Testis (tissue), 3 donors: ENCODE measurements around the gene DHRS2. TPM values are rescaled to one million over a fixed set of nuclear protein-coding genes. Genes with fewer than 3 reads are reported as not detected.

Experiments
- DNase-seq: peaks from one replicate; pipeline ENCODE4 v3.0.0-alpha.2; 2019
- H3K27ac ChIP-seq, 2 donors: fragments of 200-600 bp; sonication (generic); one replicate each; pipeline ENCODE4 v1.5.1; 2019
- H3K27me3 ChIP-seq: fragments of 200-600 bp; sonication (generic); one replicate; pipeline ENCODE4 v1.5.1; 2019
- H3K36me3 ChIP-seq: fragments of 200-600 bp; sonication (generic); one replicate; pipeline ENCODE4 v1.5.1; 2017; ENCODE audit warnings: low read depth; ENCODE audit errors: missing control alignments
- H3K4me1 ChIP-seq: fragments of 200-600 bp; sonication (generic); one replicate; pipeline ENCODE4 v1.5.1; 2019
- H3K4me3 ChIP-seq, 2 donors: fragments of 200-600 bp; sonication (generic); one replicate each; pipeline ENCODE4 v1.5.1; 2017 to 2019
- H3K9me3 ChIP-seq: fragments of 200-600 bp; sonication (generic); one replicate; pipeline ENCODE4 v1.5.1; 2017
- CTCF ChIP-seq, 3 experiments: fragments of 450-650 bp in 2 of 3; fragments of 200-600 bp in 1 of 3; sonication (generic) in 1 of 3; IDR thresholded peaks; one replicate each; pipeline ENCODE4 v1.5.1; 2016 to 2019; ENCODE audit warnings: antibody characterized with exemption in 3 of 3, mild to moderate bottlenecking in 2 of 3, moderate library complexity in 1 of 3
- POLR2A ChIP-seq: fragments of 450-650 bp; IDR thresholded peaks from one replicate; pipeline ENCODE4 v1.6.1; 2017; ENCODE audit warnings: antibody characterized with exemption, mild to moderate bottlenecking, moderate library complexity
- WGBS, 2 donors: methylation state at CpG; one replicate each; pipeline ENCODE4 v1.1.5; 2018; 5-methylcytosine and 5-hydroxymethylcytosine counted together
- intact Hi-C: fragments of 100-400 bp; cut with DNase I; formaldehyde crosslinking; loops from one replicate; pipeline ENCODE4 v1.15.1; 2023; ENCODE audit warnings: low total_unique reads
- polyA plus RNA-seq: library from polyadenylated mRNA; stranded (reverse); fragments of 350-450 nt; fragmentation: Illumina TruSeq; extraction: RNeasy Lipid Tissue Mini Kit (QIAGEN cat#74804); gene quantifications from one replicate; pipeline ENCODE4 v1.2.3, GENCODE V29; 2014; ENCODE audit warnings: low read depth, low replicate concordance; ENCODE audit not compliant: insufficient read depth
- total RNA-seq, 2 donors: library from RNA; depleted of rRNA; stranded (reverse); fragments of >200 nt; gene quantifications; one replicate each; pipeline ENCODE4 v1.2.3, GENCODE V29; 2016

The DHRS2 gene
- total and polyA plus RNA-seq, 3 donors from 2014 or later = 3.3 to 6.1 (median 4.1) TPM

GRCh38 chr14:23600322-23600707, 35.8 kb upstream of the DHRS2 start:
- H3K36me3 ChIP-seq = no peaks in the 10 kb centered on the region
- H3K27me3 ChIP-seq = no peaks in the 10 kb centered on the region
- H3K9me3 ChIP-seq = no peaks in the 10 kb centered on the region
- no peak for TF ChIP-seq CTCF (IDR thresholded peaks at IDR 0.05)
- no peak for TF ChIP-seq POLR2A
- WGBS, 2 donors = 86 to 97% methylated on average over 2 of the region's 2 CpGs
- intact Hi-C loops = no loop called here
- H3K4me1 ChIP-seq = no peaks in the 10 kb centered on the region
- no peak for DNase-seq
- H3K27ac ChIP-seq = no peak overlapping the region
- H3K4me3 ChIP-seq = no peak overlapping the region

GRCh38 chr14:23600806-23601205, 35.4 kb upstream of the DHRS2 start:
- intact Hi-C loops = no loop called here
- no peak for DNase-seq
- H3K27ac ChIP-seq = no peak overlapping the region
- no peaks in the 10 kb centered on the region for H3K9me3 ChIP-seq
- no peak overlapping the region for H3K4me3 ChIP-seq
- H3K4me1 ChIP-seq = no peaks in the 10 kb centered on the region
- no peaks in the 10 kb centered on the region for H3K27me3 ChIP-seq
- 93 to 97% methylated on average over 1 of the region's 1 CpG for WGBS, 2 donors
- no peak for TF ChIP-seq CTCF (IDR thresholded peaks at IDR 0.05)
- no peak for TF ChIP-seq POLR2A
- H3K36me3 ChIP-seq = no peaks in the 10 kb centered on the region

GRCh38 chr14:23601424-23601823, 34.7 kb upstream of the DHRS2 start:
- intact Hi-C loops = no loop called here
- H3K27me3 ChIP-seq = no peaks in the 10 kb centered on the region
- TF ChIP-seq CTCF (IDR thresholded peaks at IDR 0.05) (no peak), POLR2A (no peak)
- no peak overlapping the region for H3K4me3 ChIP-seq
- H3K9me3 ChIP-seq = no peaks in the 10 kb centered on the region
- no peaks in the 10 kb centered on the region for H3K36me3 ChIP-seq
- no peak overlapping the region for H3K27ac ChIP-seq
- H3K4me1 ChIP-seq = no peaks in the 10 kb centered on the region
- DNase-seq = no peak

- WGBS, 2 donors = 71 to 79% methylated on average over 1 of the region's 1 CpG
- intact Hi-C loops = no loop called here
- no peak for DNase-seq
- H3K4me1 ChIP-seq = no peaks in the 10 kb centered on the region
- no peaks in the 10 kb centered on the region for H3K9me3 ChIP-seq
- H3K36me3 ChIP-seq = no peaks in the 10 kb centered on the region
- no peak overlapping the region for H3K4me3 ChIP-seq
- H3K27me3 ChIP-seq = no peaks in the 10 kb centered on the region
- no peak overlapping the region for H3K27ac ChIP-seq
- TF ChIP-seq CTCF (IDR thresholded peaks at IDR 0.05) = no peak
- TF ChIP-seq POLR2A = no peak
Observed at GRCh38 chr14:23601845-23602180, 34.4 kb upstream of the DHRS2 start.

GRCh38 chr14:23602181-23603095, 33.7 kb upstream of the DHRS2 start:
- H3K9me3 ChIP-seq = no peaks in the 10 kb centered on the region
- H3K4me3 ChIP-seq = no peak overlapping the region
- intact Hi-C loops = no loop called here
- WGBS, 2 donors = 91 to 92% methylated on average over 12 of the region's 12 CpGs
- no peaks in the 10 kb centered on the region for H3K4me1 ChIP-seq
- no peak overlapping the region for H3K27ac ChIP-seq
- H3K27me3 ChIP-seq = no peaks in the 10 kb centered on the region
- TF ChIP-seq CTCF (IDR thresholded peaks at IDR 0.05) (no peak), POLR2A (no peak)
- no peaks in the 10 kb centered on the region for H3K36me3 ChIP-seq
- no peak for DNase-seq
